Mononuclear cell (primary cell): ENCODE measurements around the gene HDAC8. TPM values are rescaled to one million over a fixed set of nuclear protein-coding genes. Genes with fewer than 3 reads are reported as not detected.
"Not testable (repeated sequence)": the region's sequence is repeated elsewhere in the genome, so short reads cannot be mapped to it uniquely, and the experiment has no call there.

Source experiments
- H3K27me3 ChIP-seq: 2 replicates; pipeline ENCODE4 v1.6.0; 2011; ENCODE audit warnings: low read length, control low read depth; ENCODE audit not compliant: insufficient read depth
- H3K4me1 ChIP-seq: 2 replicates; pipeline ENCODE4 v1.5.1; 2011; ENCODE audit warnings: mild to moderate bottlenecking, low read length, control low read depth; ENCODE audit not compliant: insufficient read depth
- H3K4me3 ChIP-seq: 2 replicates; pipeline ENCODE4 v1.5.1; 2011; ENCODE audit warnings: mild to moderate bottlenecking, low read length, moderate library complexity
- H3K9me3 ChIP-seq: 2 replicates; pipeline ENCODE4 v1.5.1; 2011; ENCODE audit warnings: low read depth, mild to moderate bottlenecking, control low read depth, low read length
- total RNA-seq: library from RNA; depleted of rRNA; stranded (reverse); fragments of >200 nt; gene quantifications from one replicate; pipeline ENCODE4 v1.2.3, GENCODE V29; 2012

HDAC8 gene
- total RNA-seq, 1 donor, result 6.7 TPM

GRCh38 chrX:72559655-72560054 is 13.0 kb downstream of the HDAC8 start:
- not testable (repeated sequence) for H3K4me3 ChIP-seq, H3K9me3 ChIP-seq, H3K27me3 ChIP-seq, H3K4me1 ChIP-seq

GRCh38 chrX:72554448-72555140 is 18.0 kb downstream of the HDAC8 start:
- Histone ChIP-seq H3K4me1 (no peaks in the 10 kb centered on the region), H3K4me3 (no peak overlapping the region), H3K9me3 (no peaks in the 10 kb centered on the region), H3K27me3 (no peaks in the 10 kb centered on the region)

GRCh38 chrX:72552443-72552842 is 20.2 kb downstream of the HDAC8 start:
- not testable (repeated sequence) for H3K9me3 ChIP-seq

GRCh38 chrX:72545990-72546389 is 26.7 kb downstream of the HDAC8 start:
- H3K27me3 ChIP-seq, result no peaks in the 10 kb centered on the region
- no peaks in the 10 kb centered on the region for H3K9me3 ChIP-seq
- no peaks in the 10 kb centered on the region for H3K4me1 ChIP-seq
- no peak overlapping the region for H3K4me3 ChIP-seq

More at GRCh38 chrX:72552443-72552842, 20.2 kb downstream of the HDAC8 start:
- not testable (repeated sequence) for H3K27me3 ChIP-seq, H3K4me1 ChIP-seq, H3K4me3 ChIP-seq

- H3K9me3 ChIP-seq, result no peaks in the 10 kb centered on the region
- no peaks in the 10 kb centered on the region for H3K27me3 ChIP-seq
- no peaks in the 10 kb centered on the region for H3K4me1 ChIP-seq
- no peak overlapping the region for H3K4me3 ChIP-seq
Observed at GRCh38 chrX:72540318-72540717, 32.3 kb downstream of the HDAC8 start.

- no peaks in the 10 kb centered on the region for H3K27me3 ChIP-seq
- no peak overlapping the region for H3K4me3 ChIP-seq
- no peaks in the 10 kb centered on the region for H3K4me1 ChIP-seq
- H3K9me3 ChIP-seq, result no peaks in the 10 kb centered on the region
Observed at GRCh38 chrX:72539822-72540221, 32.8 kb downstream of the HDAC8 start.

GRCh38 chrX:72536542-72536941 is 36.1 kb downstream of the HDAC8 start:
- H3K4me1 ChIP-seq, result no peaks in the 10 kb centered on the region
- H3K27me3 ChIP-seq, result no peaks in the 10 kb centered on the region

GRCh38 chrX:72532366-72532765 is 40.3 kb downstream of the HDAC8 start:
- Histone ChIP-seq H3K4me1 (no peaks in the 10 kb centered on the region), H3K27me3 (no peaks in the 10 kb centered on the region), H3K9me3 (no peaks in the 10 kb centered on the region), H3K4me3 (no peak overlapping the region)

More at GRCh38 chrX:72536542-72536941, 36.1 kb downstream of the HDAC8 start:
- no peaks in the 10 kb centered on the region for H3K9me3 ChIP-seq
- H3K4me3 ChIP-seq, result no peak overlapping the region

GRCh38 chrX:72526534-72527508 is 45.8 kb downstream of the HDAC8 start:
- H3K4me3 ChIP-seq, result no peak overlapping the region
- no peaks in the 10 kb centered on the region for H3K9me3 ChIP-seq
- H3K27me3 ChIP-seq, result no peaks in the 10 kb centered on the region
- H3K4me1 ChIP-seq, result no peaks in the 10 kb centered on the region

GRCh38 chrX:72498782-72499181 is 73.9 kb downstream of the HDAC8 start:
- Histone ChIP-seq H3K27me3 (no peaks in the 10 kb centered on the region), H3K4me3 (no peak overlapping the region), H3K9me3 (no peaks in the 10 kb centered on the region), H3K4me1 (no peaks in the 10 kb centered on the region)

GRCh38 chrX:72495046-72495445 is 77.6 kb downstream of the HDAC8 start:
- Histone ChIP-seq H3K27me3 (no peaks in the 10 kb centered on the region), H3K9me3 (no peaks in the 10 kb centered on the region), H3K4me1 (no peaks in the 10 kb centered on the region), H3K4me3 (no peak overlapping the region)

GRCh38 chrX:72492499-72492898 is 80.1 kb downstream of the HDAC8 start:
- H3K4me3 ChIP-seq, result no peak overlapping the region
- no peaks in the 10 kb centered on the region for H3K9me3 ChIP-seq
- no peaks in the 10 kb centered on the region for H3K27me3 ChIP-seq
- no peaks in the 10 kb centered on the region for H3K4me1 ChIP-seq

GRCh38 chrX:72490221-72490620 is 82.4 kb downstream of the HDAC8 start:
- not testable (repeated sequence) for H3K27me3 ChIP-seq, H3K9me3 ChIP-seq, H3K4me1 ChIP-seq, H3K4me3 ChIP-seq

GRCh38 chrX:72487661-72488060 is 85.0 kb downstream of the HDAC8 start:
- Histone ChIP-seq H3K27me3 (no peaks in the 10 kb centered on the region), H3K4me1 (no peaks in the 10 kb centered on the region), H3K4me3 (no peak overlapping the region), H3K9me3 (no peaks in the 10 kb centered on the region)
